MM.1S (cell line): ENCODE measurements around the gene C17orf58.

Experiments
- EZH2 ChIP-seq: fragments of 300-600 bp; sonication (generic); optimal IDR thresholded peaks from 2 replicates; pipeline ENCODE3; 2017; ENCODE audit warnings: low read depth, mild to moderate bottlenecking, antibody characterized with exemption, low read length, mixed read lengths
- EZH2phosphoT487 ChIP-seq: fragments of 300-600 bp; sonication (generic); IDR thresholded peaks from 2 replicates; pipeline ENCODE4 v1.6.1; 2018; ENCODE audit warnings: antibody characterized with exemption, low read length
- TF ChIP-seq, protein P1 (sequence below): fragments of 300-600 bp; sonication (generic); IDR thresholded peaks from 2 replicates; pipeline ENCODE4 v1.5.1; 2016; ENCODE audit warnings: antibody characterized with exemption, low read length, mixed read lengths

- TF ChIP-seq, protein P1, sequence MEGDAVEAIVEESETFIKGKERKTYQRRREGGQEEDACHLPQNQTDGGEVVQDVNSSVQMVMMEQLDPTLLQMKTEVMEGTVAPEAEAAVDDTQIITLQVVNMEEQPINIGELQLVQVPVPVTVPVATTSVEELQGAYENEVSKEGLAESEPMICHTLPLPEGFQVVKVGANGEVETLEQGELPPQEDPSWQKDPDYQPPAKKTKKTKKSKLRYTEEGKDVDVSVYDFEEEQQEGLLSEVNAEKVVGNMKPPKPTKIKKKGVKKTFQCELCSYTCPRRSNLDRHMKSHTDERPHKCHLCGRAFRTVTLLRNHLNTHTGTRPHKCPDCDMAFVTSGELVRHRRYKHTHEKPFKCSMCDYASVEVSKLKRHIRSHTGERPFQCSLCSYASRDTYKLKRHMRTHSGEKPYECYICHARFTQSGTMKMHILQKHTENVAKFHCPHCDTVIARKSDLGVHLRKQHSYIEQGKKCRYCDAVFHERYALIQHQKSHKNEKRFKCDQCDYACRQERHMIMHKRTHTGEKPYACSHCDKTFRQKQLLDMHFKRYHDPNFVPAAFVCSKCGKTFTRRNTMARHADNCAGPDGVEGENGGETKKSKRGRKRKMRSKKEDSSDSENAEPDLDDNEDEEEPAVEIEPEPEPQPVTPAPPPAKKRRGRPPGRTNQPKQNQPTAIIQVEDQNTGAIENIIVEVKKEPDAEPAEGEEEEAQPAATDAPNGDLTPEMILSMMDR, result no peak
- TF ChIP-seq EZH2, result no peak
- no peak for TF ChIP-seq EZH2phosphoT487
Measured at GRCh38 chr17:68006797-68007196, 10.5 kb upstream of the C17orf58 start.
